ENCODE results near the gene SIKE1. TPM values are rescaled to one million over a fixed set of nuclear protein-coding genes. Genes with fewer than 3 reads are reported as not detected.
"Not testable (repeated sequence)": the region's sequence is repeated elsewhere in the genome, so short reads cannot be mapped to it uniquely, and the experiment has no call there.

Gene SIKE1
- 30.4 and 39.7 TPM in 2 replicates for total RNA-seq

DNA sequence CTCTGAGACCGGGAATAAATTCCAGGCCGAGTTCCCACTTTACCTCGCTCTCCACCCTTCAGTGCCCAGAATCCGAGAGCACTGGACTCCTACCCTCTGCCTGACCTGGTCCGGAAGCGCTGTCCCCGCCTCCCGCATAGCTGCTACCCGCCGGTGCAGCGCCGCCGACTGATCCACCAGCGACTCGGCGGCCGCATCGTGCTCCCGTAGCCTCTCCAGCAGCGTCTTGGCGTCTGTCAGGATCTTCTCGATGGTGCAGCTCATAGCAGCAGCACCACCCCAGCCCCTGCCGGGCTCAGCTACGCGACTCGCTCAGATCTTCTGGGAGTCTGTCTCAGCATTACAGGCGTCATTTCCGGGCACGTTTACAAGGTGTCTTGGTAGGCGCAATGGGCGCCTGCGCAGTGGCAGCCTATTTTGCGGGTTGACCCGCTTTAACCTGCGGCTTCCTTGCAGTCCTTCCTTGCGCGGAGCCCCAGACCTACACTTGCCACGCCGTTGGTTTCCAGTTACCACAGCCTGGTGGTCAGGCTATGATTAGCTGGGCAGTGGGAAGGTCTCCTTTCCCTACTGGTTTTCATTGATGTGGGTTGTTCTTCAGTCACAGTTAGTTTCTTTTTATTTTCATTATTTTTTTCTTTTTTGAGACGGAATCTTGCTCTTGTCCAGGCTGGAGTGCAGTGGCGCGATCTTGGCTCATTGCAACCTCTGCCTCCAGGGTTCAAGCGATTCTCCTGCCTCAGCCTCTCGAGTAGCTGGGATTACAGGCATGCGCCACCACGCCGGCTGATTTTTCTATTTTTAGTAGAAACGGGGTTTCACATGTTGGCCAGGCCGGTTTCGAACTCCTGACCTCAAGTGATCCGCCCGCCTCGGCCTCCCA is at the start of gene SIKE1:
Gene SIKE1 (minus strand): TSS at position 342 of the 883 bp plus-strand sequence. CDS start 78 bp downstream, at position 264.
- peak; percentile 58 for DNase-seq (ENCODE audit: extremely low read depth, low read depth, low spot score)

DNA sequence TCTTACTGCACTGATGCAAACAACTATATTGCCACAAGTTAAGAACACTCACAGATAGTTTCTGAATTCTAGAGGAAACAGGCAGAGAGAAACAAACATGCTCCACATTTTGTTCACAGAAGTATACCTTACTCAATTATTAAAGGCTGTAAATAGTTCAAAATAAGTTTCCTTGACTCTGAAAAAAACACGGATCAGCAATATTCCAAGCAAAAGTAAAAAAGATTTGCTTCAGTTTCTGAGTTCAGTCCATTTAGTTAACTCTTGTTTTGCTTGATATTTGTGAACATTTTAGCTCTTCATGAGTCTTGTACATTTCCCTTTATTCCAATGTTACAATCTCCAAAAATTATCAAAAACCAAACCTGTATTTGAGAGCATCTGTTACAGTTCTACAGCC is 49.6 kb upstream of the SIKE1 start:
- DNase-seq (ENCODE audit: extremely low read depth, low read depth, low spot score), result not testable (repeated sequence)

DNA sequence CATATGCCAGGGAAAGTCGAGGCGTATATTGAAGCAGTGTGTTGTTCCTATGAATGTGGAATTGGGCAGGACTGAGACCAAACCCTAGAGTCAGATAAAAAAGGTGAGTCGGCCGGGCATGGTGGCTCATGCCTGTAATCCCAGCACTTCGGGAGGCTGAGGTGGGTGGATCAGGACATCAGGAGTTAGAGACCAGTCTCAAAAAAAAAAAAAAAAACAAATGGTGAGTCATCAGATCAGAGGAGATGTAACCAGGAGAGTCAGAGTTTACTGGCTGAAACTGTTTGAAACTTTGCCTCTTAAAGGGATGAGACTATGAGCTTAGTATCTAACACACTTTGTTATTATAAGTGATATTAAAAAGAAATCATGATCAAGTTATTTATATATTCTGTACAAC is 47.8 kb upstream of the SIKE1 start:
- DNase-seq (ENCODE audit: extremely low read depth, low read depth, low spot score), result no peak

DNA sequence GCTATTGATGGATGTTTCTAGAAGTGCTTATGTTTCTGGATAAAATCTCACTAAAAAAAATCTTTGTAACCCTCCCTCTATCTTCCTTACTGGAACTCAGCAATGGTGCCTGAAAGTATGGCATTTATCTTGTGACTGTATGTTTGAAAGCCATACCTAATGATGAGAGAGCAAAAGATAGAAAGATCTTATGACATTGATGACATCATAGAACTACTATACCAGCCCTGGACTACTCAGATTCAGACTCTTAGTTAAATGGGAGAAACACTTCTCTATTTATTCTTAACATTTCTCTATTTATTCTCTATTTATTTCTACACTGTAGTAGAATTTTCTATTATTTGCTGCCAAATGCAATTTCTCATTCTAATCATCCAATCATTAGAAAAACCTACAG is 41.5 kb upstream of the SIKE1 start:
- no peak for DNase-seq (ENCODE audit: extremely low read depth, low read depth, low spot score)

DNA sequence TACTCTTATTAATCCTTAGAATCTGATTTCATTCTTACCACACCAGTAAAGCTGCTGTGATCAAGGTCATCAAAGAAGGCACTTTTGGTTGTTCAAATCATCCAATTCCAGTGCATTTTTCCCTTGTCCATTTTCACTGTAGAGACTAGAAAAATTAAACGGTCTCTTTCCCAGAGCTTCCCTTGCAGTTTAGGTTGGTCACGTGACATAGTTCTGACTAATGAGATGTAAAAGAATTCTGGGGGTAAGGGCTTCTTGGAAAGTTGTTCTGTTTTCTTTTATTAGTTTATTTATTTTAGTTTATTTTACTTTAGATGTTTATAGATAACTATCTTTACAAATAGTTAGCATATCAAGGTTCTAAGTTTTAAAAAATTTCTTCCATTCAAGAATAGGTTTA is 39.9 kb upstream of the SIKE1 start:
- DNase-seq (ENCODE audit: extremely low read depth, low read depth, low spot score), result no peak

DNA sequence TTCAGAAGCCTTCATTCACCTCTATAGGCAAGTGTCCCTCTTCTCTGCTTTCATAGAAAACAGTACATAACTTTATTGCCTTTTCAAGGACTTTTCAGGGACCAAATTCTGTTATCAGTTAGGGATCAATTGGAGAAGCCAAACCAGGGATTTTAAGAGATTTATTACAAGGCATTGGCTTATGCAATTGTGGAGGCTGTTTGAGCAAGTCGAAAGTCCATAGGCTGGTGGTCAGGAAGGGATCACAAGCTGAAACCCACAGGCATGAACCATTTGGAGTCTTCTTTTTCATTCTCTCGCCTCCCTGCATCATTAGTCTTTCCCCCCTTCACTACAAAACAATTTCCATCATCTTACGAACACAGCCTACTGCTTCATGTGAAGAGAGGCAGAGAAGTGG is 39.4 kb upstream of the SIKE1 start:
- no peak for DNase-seq (ENCODE audit: extremely low read depth, low read depth, low spot score)

DNA sequence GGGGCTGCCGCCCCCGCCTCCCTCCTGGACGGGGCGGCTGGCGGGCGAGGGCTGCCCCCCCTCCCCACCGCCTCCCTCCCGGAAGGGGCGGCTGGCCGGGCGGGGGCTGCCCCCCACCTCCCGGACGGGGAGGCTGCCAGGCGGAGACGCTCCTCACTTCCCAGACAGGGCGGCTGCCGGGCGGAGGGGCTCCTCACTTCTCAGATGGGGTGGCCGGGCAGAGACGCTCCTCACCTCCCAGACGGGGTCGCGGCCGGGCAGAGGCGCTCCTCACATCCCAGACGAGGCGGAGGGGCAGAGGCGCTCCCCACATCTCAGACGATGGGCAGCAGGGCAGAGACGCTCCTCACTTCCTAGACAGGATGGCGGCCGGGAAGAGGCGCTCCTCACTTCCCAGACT is 24.0 kb upstream of the SIKE1 start:
- DNase-seq (ENCODE audit: extremely low read depth, low read depth, low spot score), result not testable (repeated sequence)

DNA sequence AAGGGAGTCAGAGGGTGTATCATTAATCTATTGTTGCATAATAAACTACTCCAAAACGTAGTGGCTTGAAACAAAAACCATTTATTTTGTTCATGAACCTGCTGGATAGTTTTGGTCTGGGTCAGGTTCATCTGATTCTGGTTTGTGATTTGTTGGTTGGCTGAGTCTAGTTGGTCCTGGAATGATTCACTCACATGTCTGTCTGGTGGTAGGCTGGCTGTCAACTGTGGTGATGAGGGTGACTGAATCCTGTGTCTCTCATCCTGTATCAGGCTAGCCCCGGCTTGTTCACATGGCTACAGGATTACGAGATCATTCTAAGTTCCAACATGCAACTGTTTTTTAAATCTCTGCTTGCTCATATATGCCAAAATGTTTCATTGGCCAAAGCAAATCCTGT is 22.5 kb upstream of the SIKE1 start:
- DNase-seq (ENCODE audit: extremely low read depth, low read depth, low spot score), result no peak

DNA sequence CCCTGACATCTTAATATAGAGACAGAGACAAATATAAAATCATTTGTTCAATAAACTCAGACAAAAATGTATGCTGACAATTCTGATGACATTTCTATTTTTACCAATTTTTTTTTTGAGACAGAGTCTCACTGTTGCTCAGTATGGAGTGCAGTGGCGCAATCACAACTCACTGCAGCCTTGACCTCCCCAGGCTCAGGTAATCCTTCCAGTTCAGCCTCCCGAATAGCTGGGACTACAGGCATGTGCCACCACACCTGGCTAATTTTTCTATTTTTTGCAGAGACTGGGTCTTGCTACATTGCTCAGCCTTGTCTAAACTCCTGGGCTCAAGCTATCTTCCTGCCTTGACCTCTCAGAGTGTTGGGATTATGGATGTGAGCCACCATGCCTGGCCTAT is 13.6 kb upstream of the SIKE1 start:
- DNase-seq (ENCODE audit: extremely low read depth, low read depth, low spot score), result no peak

DNA sequence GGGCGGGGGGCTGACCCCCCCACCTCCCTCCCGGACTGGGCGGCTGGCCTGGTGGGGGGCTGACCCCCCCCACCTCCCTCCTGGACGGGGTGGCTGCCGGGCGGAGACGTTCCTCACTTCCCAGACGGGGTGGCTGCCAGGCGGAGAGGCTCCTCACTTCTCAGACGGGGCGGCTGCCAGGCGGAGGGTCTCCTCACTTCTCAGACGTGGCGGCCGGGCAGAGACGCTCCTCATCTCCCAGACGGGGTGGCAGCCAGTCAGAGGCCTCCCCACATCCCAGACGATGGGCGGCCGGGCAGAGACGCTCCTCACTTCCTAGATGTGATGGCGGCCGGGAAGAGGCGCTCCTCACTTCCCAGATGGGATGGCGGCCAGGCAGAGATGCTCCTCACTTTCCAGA is 10.1 kb upstream of the SIKE1 start:
- not testable (repeated sequence) for DNase-seq (ENCODE audit: extremely low read depth, low read depth, low spot score)

DNA sequence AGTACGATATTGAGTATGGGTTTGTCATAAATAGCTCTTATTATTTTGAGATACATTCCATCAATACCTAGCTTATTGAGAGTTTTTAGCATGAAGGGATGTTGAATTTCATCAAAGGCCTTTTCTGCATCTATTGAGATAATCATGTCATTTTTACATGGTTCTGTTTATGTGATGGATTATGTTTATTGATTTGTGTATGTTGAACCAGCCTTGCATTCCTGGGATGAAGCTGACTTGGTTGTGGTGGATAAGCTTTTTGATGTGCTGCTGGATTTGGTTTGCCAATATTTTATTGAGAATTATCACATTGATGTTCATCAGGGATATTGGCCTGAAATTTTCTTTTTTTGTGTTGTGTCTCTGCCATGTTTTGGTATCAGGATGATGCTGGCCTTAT is 6.0 kb upstream of the SIKE1 start:
- not testable (repeated sequence) for DNase-seq (ENCODE audit: extremely low read depth, low read depth, low spot score)

DNA sequence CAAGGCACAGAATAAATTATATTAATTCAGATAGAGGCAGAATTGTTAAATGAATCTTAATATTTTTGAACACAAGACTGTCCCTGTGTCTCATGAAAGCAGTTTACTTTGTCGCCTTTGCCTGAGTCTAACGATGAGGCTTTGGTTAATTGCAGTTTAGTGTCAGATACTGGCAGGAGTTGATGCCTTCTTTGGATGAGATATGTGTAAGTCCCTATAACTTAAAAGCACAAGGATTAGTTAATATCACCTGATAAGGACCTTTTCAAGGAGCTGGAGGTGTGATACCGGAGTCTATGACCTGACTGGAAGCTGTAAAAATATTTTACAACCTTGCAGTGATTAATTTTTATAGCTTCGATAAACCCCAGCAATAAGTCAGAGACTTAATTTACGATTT is 2.0 kb upstream of the SIKE1 start:
- DNase-seq (ENCODE audit: extremely low read depth, low read depth, low spot score), result no peak

DNA sequence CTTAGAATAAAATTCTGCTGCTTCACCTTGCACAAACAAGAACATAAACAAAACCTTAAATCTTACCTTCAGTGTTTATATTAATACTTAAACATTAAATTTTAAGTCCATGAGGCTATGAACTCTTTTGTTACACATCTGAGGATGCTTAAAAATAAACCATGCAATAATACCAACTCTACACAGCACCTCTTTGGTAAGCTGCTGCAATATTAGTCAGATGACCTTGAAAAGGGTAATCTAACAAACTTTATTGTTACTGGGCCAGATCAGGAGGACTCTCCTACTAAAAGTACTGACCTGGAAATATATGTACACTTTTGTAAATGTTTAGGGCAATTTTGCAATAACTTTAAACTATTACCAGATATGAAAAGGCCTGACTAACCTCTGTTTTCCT is 763 bp downstream of the SIKE1 start:
- DNase-seq (ENCODE audit: extremely low read depth, low read depth, low spot score), result no peak

DNA sequence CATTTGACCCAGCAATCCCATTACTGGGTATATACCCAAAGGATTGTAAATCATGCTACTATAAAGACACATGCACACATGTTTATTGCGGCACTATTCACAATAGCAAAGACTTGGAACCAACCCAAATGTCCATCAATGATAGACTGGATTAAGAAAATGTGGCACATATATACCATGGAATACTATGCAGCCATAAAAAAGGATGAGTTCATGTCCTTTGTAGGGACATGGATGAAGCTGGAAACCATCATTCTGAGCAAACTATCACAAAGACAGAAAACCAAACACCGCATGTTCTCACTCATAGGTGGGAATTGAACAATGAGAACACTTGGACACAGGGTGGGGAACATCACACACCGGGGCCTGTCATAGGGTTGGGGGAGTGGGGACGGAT is 3.8 kb downstream of the SIKE1 start:
- not testable (repeated sequence) for DNase-seq (ENCODE audit: extremely low read depth, low read depth, low spot score)

DNA sequence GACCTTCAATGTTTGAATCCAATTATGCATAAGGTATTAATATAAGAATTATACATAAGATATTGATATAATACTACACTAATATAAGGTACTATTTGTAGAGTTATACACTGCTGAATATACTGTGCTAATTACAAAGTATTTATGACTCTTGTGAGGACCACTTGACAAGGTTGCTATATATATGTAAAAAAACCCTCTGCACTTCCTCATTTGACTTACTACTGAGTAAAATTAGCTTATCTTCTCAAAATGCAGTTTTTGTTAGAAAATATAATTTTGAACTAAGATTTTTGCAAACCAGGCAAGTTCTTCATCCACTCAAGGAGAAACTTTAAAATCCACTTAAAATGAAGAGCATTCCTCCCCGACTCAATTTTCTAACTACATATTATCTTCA is 8.5 kb downstream of the SIKE1 start:
- no peak for DNase-seq (ENCODE audit: extremely low read depth, low read depth, low spot score)

DNA sequence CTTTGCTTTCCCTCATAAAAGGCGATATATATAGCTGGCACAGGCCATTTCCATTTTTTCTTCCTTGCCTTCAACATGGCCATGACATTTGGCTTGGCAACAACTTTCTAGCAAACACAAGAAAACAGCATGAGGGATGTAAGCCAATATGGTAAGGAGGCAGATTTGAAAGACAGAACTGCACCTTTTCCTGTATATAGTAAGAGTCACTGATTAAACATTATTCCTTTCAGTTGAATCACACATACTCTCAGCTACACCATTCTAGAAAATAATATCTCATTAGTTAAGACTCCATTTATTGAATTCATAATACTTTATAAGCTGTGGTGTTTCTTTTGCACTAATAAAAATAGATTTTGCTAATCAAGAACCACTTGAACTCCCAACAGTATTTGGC is 9.5 kb downstream of the SIKE1 start:
- no peak for DNase-seq (ENCODE audit: extremely low read depth, low read depth, low spot score)

DNA sequence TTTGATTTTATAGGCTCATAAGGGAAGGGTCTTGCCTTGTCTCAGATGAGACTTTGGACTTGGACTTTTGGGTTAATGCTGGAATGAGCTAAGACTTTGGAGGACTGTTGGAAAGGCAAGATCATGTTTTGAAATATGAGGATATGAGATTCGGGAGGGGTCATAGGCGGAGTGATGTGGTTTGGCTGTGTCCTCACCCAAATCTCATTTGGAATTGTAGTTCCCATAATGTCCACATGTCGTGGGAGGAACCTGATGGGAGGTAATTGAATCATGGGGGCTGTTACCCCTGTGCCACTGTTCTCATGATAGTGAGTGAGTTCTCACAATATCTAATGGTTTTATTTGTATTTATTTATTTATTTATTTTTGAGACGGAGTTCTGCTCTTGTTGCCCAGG is 15.8 kb downstream of the SIKE1 start:
- no peak for DNase-seq (ENCODE audit: extremely low read depth, low read depth, low spot score)

DNA sequence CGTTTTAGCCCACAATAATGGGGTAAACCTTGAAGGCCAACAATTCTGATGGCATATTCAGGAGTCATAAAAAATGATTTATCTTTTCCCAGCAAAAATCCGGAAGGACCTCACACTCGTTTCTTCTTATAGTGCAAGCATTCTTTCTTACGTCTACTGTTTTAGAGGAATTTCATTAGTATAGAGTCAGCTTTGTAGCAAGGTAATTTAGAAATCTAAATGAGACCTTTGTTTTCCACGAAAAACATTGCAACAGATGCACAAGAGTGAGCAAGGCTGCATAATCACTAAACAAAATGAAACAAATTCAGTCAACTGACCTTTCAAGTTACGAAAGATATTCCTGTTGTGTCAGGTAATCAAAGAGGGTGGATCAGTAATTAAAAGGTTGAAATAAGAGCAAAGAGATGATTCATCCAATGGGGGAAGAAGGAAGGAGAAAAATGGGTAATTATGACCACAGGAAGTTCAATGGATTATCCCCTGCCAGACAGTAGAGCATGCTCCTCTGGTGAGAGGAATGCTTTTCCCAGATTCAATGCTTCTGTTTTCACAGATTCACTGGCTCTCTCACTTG is 22.1 kb downstream of the SIKE1 start:
- no peak for DNase-seq (ENCODE audit: extremely low read depth, low read depth, low spot score)

DNA sequence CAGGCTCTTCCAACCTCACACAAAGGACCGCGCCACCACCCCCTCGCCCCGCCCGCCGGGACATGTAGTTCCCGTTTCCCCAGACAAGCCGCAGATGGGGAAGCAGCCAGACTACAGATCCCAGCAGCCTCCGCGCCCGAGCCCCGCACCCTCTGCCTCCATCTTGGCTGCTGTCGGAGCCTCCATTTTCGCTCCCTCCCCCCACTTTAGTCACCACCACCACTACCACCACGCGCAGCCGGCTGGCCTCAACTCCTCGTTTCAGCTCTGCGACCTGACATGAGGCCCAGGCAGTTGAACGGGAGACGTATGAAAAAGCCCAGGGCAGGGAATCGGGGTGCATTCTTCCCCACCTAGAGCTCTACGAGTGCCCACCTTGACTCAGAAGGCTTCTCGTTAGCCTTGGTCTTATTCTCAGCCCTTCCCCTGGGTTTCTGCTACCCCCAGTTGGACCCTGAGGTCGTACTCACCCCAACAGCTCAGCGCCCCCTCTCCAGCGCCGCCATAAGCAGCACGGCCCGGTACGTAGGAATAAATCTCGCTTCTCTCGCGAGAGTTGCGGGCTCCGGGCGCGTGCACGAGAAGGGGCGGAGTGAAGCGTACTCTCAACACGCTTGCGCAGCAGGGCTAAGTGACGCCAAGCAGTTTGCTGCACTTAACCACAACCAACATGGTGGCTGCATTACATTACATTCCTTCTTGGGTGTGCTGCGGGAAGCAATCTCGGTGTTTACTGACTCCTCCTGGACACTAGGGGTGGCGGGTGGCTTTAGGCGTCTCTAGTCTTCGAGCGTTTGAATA is 22.8 kb downstream of the SIKE1 start, which contains the start of gene CSDE1:
Gene CSDE1 (minus strand): TSS at position 530 of the 801 bp plus-strand sequence. CDS start 18,094 bp downstream, outside the sequence.
- DNase-seq (ENCODE audit: extremely low read depth, low read depth, low spot score), result peak; percentile 92

DNA sequence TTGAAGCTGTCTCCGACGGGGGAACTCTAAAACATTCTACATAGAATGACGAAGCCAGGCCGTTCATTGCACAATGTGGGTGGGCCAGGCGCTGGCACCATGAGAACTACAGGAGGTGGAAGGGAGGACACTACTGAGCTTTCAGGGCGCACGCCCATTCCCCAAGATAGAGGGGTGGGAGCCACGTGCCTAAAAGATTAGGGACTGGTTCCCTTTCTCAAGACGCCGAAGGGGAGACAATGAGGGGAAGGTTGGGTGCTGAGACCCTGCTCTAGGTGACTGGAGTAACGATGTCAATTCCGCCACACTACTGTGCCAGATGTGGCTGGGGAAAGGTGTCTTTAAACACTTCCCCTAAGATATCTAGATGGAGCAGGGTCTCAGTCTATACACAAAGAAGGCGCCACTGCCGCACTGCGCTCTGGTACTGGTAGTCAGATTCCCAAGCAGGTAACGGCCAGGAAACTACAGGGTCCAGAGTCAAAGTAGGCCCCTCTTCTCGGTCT is 23.5 kb downstream of the SIKE1 start:
- DNase-seq (ENCODE audit: extremely low read depth, low read depth, low spot score), result no peak

All from glomerular endothelial cell (primary cell).